ENCODE data around the gene HAUS3. TPM values are rescaled to one million over a fixed set of nuclear protein-coding genes. Genes with fewer than 3 reads are reported as not detected.

HAUS3 gene
- total RNA-seq, 1 experiment from 2014 or later = 11.2 TPM

DNA sequence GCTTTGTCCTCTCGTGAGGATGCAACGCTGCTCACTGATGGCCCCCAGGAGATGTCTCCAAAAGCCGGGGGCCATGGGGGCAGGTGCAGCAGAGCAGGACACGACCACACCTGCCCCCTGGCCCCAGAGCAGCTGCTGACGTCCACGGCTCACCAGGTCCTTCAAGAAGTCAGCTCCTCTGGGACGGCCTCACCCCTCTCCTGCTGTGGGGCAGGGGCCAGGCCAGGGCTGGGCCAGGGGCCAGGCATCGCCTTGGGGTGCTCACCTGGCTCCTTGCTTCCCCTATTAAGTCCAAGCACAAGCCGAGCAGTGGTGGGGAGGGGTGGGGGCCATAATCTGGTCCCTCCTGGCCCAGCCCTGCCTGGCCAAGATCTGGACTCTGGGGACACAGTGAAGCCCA is 48.6 kb upstream of the HAUS3 start:
- in situ Hi-C loops (cut with HindIII; ENCODE audit: low pct_unique_long_range_greater_than_20kb, low sequenced_read_pairs) (no loop called here), intact Hi-C loops (cut with micrococcal nuclease; ENCODE audit: unreplicated experiment) (no loop called here)
- Histone ChIP-seq H3K27ac (ENCODE audit: low read length) (no peak overlapping the region), H3K4me1 (ENCODE audit: control insufficient read depth, insufficient read depth, low read length) (no peaks in the 10 kb centered on the region), H3K4me3 (ENCODE audit: low read depth in 2 of 2, low read length in 2 of 2) (no peak overlapping the region), H3K9me3 (ENCODE audit: control insufficient read depth, insufficient read depth, low read depth, low read length) (no peaks in the 10 kb centered on the region), H3K27me3 (ENCODE audit: control insufficient read depth, insufficient read depth, low read length) (no peaks in the 10 kb centered on the region), H3K36me3 (ENCODE audit: control insufficient read depth, insufficient read depth, low read length) (no peaks in the 10 kb centered on the region)
- ATAC-seq (no peak), DNase-seq (ENCODE audit: low read depth, low spot score) (no peak)
- TF ChIP-seq TCF7L2 (IDR thresholded peaks at IDR 0.05; ENCODE audit: low read depth, low read length) = no peak
- no peak for TF ChIP-seq SIN3A (IDR thresholded peaks at IDR 0.05; ENCODE audit: borderline replicate concordance, insufficient read depth, low read depth, low read length)
- TF ChIP-seq, protein P1, sequence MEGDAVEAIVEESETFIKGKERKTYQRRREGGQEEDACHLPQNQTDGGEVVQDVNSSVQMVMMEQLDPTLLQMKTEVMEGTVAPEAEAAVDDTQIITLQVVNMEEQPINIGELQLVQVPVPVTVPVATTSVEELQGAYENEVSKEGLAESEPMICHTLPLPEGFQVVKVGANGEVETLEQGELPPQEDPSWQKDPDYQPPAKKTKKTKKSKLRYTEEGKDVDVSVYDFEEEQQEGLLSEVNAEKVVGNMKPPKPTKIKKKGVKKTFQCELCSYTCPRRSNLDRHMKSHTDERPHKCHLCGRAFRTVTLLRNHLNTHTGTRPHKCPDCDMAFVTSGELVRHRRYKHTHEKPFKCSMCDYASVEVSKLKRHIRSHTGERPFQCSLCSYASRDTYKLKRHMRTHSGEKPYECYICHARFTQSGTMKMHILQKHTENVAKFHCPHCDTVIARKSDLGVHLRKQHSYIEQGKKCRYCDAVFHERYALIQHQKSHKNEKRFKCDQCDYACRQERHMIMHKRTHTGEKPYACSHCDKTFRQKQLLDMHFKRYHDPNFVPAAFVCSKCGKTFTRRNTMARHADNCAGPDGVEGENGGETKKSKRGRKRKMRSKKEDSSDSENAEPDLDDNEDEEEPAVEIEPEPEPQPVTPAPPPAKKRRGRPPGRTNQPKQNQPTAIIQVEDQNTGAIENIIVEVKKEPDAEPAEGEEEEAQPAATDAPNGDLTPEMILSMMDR (IDR thresholded peaks at IDR 0.05) = no peak
- TF ChIP-seq POLR2AphosphoS5 (IDR thresholded peaks at IDR 0.05; ENCODE audit: low read depth, low read length) = no peak
- TF ChIP-seq, protein P2, sequence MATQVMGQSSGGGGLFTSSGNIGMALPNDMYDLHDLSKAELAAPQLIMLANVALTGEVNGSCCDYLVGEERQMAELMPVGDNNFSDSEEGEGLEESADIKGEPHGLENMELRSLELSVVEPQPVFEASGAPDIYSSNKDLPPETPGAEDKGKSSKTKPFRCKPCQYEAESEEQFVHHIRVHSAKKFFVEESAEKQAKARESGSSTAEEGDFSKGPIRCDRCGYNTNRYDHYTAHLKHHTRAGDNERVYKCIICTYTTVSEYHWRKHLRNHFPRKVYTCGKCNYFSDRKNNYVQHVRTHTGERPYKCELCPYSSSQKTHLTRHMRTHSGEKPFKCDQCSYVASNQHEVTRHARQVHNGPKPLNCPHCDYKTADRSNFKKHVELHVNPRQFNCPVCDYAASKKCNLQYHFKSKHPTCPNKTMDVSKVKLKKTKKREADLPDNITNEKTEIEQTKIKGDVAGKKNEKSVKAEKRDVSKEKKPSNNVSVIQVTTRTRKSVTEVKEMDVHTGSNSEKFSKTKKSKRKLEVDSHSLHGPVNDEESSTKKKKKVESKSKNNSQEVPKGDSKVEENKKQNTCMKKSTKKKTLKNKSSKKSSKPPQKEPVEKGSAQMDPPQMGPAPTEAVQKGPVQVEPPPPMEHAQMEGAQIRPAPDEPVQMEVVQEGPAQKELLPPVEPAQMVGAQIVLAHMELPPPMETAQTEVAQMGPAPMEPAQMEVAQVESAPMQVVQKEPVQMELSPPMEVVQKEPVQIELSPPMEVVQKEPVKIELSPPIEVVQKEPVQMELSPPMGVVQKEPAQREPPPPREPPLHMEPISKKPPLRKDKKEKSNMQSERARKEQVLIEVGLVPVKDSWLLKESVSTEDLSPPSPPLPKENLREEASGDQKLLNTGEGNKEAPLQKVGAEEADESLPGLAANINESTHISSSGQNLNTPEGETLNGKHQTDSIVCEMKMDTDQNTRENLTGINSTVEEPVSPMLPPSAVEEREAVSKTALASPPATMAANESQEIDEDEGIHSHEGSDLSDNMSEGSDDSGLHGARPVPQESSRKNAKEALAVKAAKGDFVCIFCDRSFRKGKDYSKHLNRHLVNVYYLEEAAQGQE (IDR thresholded peaks at IDR 0.05; ENCODE audit: insufficient read depth in 1 of 2, low read depth in 2 of 2, low read length in 1 of 2) = no peak
- POLR2A ChIA-PET = no interaction called here
- CTCF ChIA-PET = no interaction called here
- BruUV-seq (replicated peaks) = no TSS peak

DNA sequence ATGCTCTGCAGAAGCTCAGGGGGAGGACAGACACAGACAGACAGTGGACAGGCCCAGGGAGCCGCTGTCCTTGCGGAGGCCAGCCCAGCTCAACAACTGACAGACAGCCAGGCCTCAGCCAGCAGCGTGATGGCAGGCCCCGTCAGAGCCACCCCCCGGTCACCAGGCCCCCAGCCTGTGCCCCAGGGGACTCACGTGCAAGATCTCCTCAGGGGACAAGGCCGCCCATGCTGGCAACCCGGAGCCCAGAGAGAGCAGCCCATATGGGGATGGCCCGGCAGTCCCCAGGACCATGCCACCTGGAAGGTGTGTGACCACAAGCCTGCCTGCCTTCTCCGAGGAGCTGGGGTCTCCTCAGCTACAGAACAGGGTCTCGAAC is 48.0 kb upstream of the HAUS3 start:
- Histone ChIP-seq H3K9me3 (ENCODE audit: control insufficient read depth, insufficient read depth, low read depth, low read length) (no peaks in the 10 kb centered on the region), H3K4me1 (ENCODE audit: control insufficient read depth, insufficient read depth, low read length) (no peaks in the 10 kb centered on the region), H3K27me3 (ENCODE audit: control insufficient read depth, insufficient read depth, low read length) (no peaks in the 10 kb centered on the region), H3K4me3 (ENCODE audit: low read depth in 2 of 2, low read length in 2 of 2) (no peak overlapping the region), H3K27ac (ENCODE audit: low read length) (no peak overlapping the region), H3K36me3 (ENCODE audit: control insufficient read depth, insufficient read depth, low read length) (no peaks in the 10 kb centered on the region)
- CTCF ChIA-PET = no interaction called here
- in situ Hi-C loops (cut with HindIII; ENCODE audit: low pct_unique_long_range_greater_than_20kb, low sequenced_read_pairs) (no loop called here), intact Hi-C loops (cut with micrococcal nuclease; ENCODE audit: unreplicated experiment) (no loop called here)
- POLR2A ChIA-PET = no interaction called here
- no peak for DNase-seq (ENCODE audit: low read depth, low spot score)
- TF ChIP-seq, protein P1 (IDR thresholded peaks at IDR 0.05) = no peak
- TF ChIP-seq TCF7L2 (IDR thresholded peaks at IDR 0.05; ENCODE audit: low read depth, low read length) = no peak
- no peak for TF ChIP-seq SIN3A (IDR thresholded peaks at IDR 0.05; ENCODE audit: borderline replicate concordance, insufficient read depth, low read depth, low read length)
- TF ChIP-seq, protein P2 (IDR thresholded peaks at IDR 0.05; ENCODE audit: insufficient read depth in 1 of 2, low read depth in 2 of 2, low read length in 1 of 2) = no peak
- no peak for TF ChIP-seq POLR2AphosphoS5 (IDR thresholded peaks at IDR 0.05; ENCODE audit: low read depth, low read length)
- ATAC-seq = no peak
- no TSS peak for BruUV-seq (replicated peaks)
